HepG2 (cell line): ENCODE data around the gene DTD2. TPM values are rescaled to one million over a fixed set of nuclear protein-coding genes. Genes with fewer than 3 reads are reported as not detected.

Experiments
- HOXD1 ChIP-seq: sonication (generic); formaldehyde crosslinking; IDR thresholded peaks from 2 replicates; pipeline ENCODE4 v1.5.0; 2020; ENCODE audit warnings: missing genetic modification reagents
- PAF1 ChIP-seq: IDR thresholded peaks from 2 replicates; pipeline ENCODE4 v1.6.1; 2016; ENCODE audit warnings: missing genetic modification reagents, missing compliant biosample characterization
- REL ChIP-seq: sonication (generic); formaldehyde crosslinking; conservative IDR thresholded peaks from 2 replicates; pipeline ENCODE4 v1.8.0; 2022; ENCODE audit warnings: mild to moderate bottlenecking, missing genetic modification reagents, moderate library complexity
- SRSF1 ChIP-seq: fragments of 200-400 bp; formaldehyde crosslinking; optimal IDR thresholded peaks from 2 replicates; pipeline ENCODE3; 2017; ENCODE audit warnings: mild to moderate bottlenecking, low read depth, low read length, moderate library complexity
- TBX3 ChIP-seq: fragments of 450-650 bp; IDR thresholded peaks from 2 replicates; pipeline ENCODE4 v1.6.1; 2017; ENCODE audit warnings: antibody characterized with exemption, mild to moderate bottlenecking, inconsistent platforms, borderline replicate concordance
- ZFAT ChIP-seq: sonication (generic); formaldehyde crosslinking; conservative IDR thresholded peaks from 2 replicates; pipeline ENCODE4 v1.8.1; 2023; ENCODE audit warnings: missing genetic modification reagents, inconsistent platforms
- ZFY ChIP-seq: sonication (generic); formaldehyde crosslinking; IDR thresholded peaks from 2 replicates; pipeline ENCODE4 v1.4.0; 2020; ENCODE audit warnings: missing genetic modification reagents
- ZMAT3 ChIP-seq: sonication (generic); formaldehyde crosslinking; conservative IDR thresholded peaks from 2 replicates; pipeline ENCODE4 v1.7.0; 2021; ENCODE audit warnings: missing genetic modification reagents
- ZMYM3 ChIP-seq: sonication (generic); formaldehyde crosslinking; IDR thresholded peaks from 2 replicates; pipeline ENCODE4 v1.5.1; 2020; ENCODE audit warnings: mild to moderate bottlenecking, missing genetic modification reagents
- ZNF446 ChIP-seq: sonication (generic); formaldehyde crosslinking; IDR thresholded peaks from 2 replicates; pipeline ENCODE4 v1.5.0; 2020; ENCODE audit warnings: mild to moderate bottlenecking, missing genetic modification reagents
- ZNF577 ChIP-seq: sonication (generic); formaldehyde crosslinking; IDR thresholded peaks from 2 replicates; pipeline ENCODE4 v1.4.0; 2020; ENCODE audit warnings: mild to moderate bottlenecking, low read depth, missing genetic modification reagents, borderline replicate concordance
- ZSCAN25 ChIP-seq: sonication (generic); formaldehyde crosslinking; IDR thresholded peaks from 2 replicates; pipeline ENCODE4 v1.8.0; 2022; ENCODE audit warnings: mild to moderate bottlenecking, missing genetic modification reagents
- polyA plus RNA-seq, 8 experiments: library from polyadenylated mRNA; depleted of rRNA in 3 of 8; stranded (reverse) in 7 of 8; unstranded in 1 of 8; fragments of >200 nt; fragmentation: Illumina TruSeq in 4 of 8; extraction: Trizol in 4 of 8; gene quantifications; 2 replicates each; pipeline versions ENCODE4 v1.2.1 to v1.2.3, GENCODE V29; 2011 to 2016; ENCODE audit warnings: low read depth in 4 of 8, missing spikeins in 1 of 8, mixed read lengths in 1 of 8; ENCODE audit not compliant: insufficient read depth in 1 of 8
- total RNA-seq, 5 experiments: library from RNA; depleted of rRNA; stranded (reverse); fragments of >200 nt; fragmentation: Illumina TruSeq; extraction: Trizol; gene quantifications; 2 replicates each; pipeline ENCODE4 v1.2.3, GENCODE V29; 2016; ENCODE audit warnings: low read depth in 1 of 5
- TF ChIP-seq, protein P1 (sequence below): sonication (generic); formaldehyde crosslinking; IDR thresholded peaks from 2 replicates; pipeline ENCODE4 v1.4.0; 2020; ENCODE audit warnings: mild to moderate bottlenecking, missing genetic modification reagents
- TF ChIP-seq, protein P2 (sequence below): sonication (generic); formaldehyde crosslinking; IDR thresholded peaks from 2 replicates; pipeline ENCODE4 v1.5.0; 2020; ENCODE audit warnings: mild to moderate bottlenecking, missing genetic modification reagents, borderline replicate concordance
- TF ChIP-seq, protein P3 (sequence below): sonication (generic); formaldehyde crosslinking; IDR thresholded peaks from 2 replicates; pipeline ENCODE4 v1.4.0; 2020; ENCODE audit warnings: mild to moderate bottlenecking, missing genetic modification reagents
- TF ChIP-seq, protein P4 (sequence below): sonication (generic); formaldehyde crosslinking; IDR thresholded peaks from 2 replicates; pipeline ENCODE4 v1.4.0; 2020; ENCODE audit warnings: missing genetic modification reagents
- TF ChIP-seq, protein P5 (sequence below): sonication (generic); formaldehyde crosslinking; IDR thresholded peaks from 2 replicates; pipeline ENCODE4 v1.4.0; 2020; ENCODE audit warnings: mild to moderate bottlenecking, missing genetic modification reagents
- TF ChIP-seq, protein P6 (sequence below): sonication (generic); formaldehyde crosslinking; IDR thresholded peaks from 2 replicates; pipeline ENCODE4 v1.8.1; 2023; ENCODE audit warnings: mild to moderate bottlenecking, moderate library complexity, missing genetic modification reagents

DTD2 gene
- total and polyA plus RNA-seq, 2 of the 13 experiments (the other 11 are each of a cell fraction or from before 2014, with no cell fraction given): 22.3 to 49.8 TPM

DNA sequence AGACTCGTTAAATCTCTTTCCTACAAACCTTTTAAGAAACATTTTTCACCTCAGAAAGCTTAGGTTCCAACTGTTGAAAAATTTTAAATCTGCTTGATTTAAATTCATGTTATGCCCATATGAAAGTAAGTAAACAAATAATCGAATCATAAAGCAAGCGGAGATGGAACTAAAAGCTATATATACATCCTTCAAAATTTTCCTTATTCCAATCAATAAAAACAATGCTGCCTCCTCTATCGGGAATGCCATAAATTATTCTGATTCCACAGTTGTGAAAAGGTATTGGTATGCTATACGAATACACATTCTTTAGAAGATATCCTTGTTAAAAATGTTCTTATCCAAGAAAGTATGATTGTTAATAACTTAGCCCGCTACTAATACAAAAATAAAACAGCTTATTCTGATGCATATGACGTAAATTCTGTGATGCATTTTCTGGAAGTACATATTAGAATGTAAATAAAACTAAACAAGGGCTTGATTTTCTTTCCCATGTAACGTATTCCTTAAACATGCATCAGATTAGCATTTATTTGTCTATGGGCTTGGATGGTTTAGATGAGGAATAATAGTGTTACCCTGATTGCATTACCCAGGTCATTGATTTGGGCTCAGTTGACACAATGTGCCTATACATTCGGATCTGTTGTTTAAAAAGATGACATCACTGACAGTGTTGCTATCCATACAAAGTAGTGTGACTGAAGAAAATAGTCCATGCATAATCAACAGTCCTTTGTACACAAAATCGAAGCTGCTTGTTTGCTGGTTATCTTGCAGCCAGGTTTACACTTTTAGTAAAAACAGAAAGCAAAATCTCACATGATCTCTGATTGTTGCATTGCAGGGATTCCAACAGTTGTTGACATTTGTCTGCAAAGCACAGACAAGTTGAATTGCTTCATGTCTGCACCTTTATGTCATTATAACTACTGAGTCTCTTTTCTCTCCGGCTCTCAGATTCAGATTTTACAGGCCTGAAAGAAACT is 656 bp upstream of the DTD2 start (continued):
- TF ChIP-seq, protein P1, sequence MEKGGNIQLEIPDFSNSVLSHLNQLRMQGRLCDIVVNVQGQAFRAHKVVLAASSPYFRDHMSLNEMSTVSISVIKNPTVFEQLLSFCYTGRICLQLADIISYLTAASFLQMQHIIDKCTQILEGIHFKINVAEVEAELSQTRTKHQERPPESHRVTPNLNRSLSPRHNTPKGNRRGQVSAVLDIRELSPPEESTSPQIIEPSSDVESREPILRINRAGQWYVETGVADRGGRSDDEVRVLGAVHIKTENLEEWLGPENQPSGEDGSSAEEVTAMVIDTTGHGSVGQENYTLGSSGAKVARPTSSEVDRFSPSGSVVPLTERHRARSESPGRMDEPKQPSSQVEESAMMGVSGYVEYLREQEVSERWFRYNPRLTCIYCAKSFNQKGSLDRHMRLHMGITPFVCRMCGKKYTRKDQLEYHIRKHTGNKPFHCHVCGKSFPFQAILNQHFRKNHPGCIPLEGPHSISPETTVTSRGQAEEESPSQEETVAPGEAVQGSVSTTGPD (CRISPR knock-in tag): no peak
- 0 out of 2 replicates have a peak, but pooled peaks have one; percentile 40 for TF ChIP-seq HOXD1
- no peak; the same call in 1 of the 2 replicates for TF ChIP-seq REL (CRISPR knock-in tag)
- TF ChIP-seq PAF1 (CRISPR knock-in tag): no peak
- no peak for TF ChIP-seq ZMYM3 (CRISPR knock-in tag)
- TF ChIP-seq ZFAT (CRISPR knock-in tag): no peak; the same call in 1 of the 2 replicates
- TF ChIP-seq SRSF1: no peak
- no peak for TF ChIP-seq ZFY (CRISPR knock-in tag)
- TF ChIP-seq, protein P2, sequence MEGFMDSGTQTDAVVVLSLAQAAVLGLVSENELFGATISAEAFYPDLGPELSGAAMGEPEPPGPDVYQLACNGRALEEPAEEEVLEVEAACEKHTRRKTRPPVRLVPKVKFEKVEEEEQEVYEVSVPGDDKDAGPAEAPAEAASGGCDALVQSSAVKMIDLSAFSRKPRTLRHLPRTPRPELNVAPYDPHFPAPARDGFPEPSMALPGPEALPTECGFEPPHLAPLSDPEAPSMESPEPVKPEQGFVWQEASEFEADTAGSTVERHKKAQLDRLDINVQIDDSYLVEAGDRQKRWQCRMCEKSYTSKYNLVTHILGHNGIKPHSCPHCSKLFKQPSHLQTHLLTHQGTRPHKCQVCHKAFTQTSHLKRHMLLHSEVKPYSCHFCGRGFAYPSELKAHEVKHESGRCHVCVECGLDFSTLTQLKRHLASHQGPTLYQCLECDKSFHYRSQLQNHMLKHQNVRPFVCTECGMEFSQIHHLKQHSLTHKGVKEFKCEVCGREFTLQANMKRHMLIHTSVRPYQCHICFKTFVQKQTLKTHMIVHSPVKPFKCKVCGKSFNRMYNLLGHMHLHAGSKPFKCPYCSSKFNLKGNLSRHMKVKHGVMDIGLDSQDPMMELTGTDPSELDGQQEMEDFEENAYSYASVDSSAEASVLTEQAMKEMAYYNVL: no peak
- TF ChIP-seq, protein P3, sequence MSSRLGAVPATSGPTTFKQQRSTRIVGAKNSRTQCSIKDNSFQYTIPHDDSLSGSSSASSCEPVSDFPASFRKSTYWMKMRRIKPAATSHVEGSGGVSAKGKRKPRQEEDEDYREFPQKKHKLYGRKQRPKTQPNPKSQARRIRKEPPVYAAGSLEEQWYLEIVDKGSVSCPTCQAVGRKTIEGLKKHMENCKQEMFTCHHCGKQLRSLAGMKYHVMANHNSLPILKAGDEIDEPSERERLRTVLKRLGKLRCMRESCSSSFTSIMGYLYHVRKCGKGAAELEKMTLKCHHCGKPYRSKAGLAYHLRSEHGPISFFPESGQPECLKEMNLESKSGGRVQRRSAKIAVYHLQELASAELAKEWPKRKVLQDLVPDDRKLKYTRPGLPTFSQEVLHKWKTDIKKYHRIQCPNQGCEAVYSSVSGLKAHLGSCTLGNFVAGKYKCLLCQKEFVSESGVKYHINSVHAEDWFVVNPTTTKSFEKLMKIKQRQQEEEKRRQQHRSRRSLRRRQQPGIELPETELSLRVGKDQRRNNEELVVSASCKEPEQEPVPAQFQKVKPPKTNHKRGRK: no peak
- TF ChIP-seq ZNF577 (CRISPR knock-in tag): no peak
- TF ChIP-seq, protein P4, sequence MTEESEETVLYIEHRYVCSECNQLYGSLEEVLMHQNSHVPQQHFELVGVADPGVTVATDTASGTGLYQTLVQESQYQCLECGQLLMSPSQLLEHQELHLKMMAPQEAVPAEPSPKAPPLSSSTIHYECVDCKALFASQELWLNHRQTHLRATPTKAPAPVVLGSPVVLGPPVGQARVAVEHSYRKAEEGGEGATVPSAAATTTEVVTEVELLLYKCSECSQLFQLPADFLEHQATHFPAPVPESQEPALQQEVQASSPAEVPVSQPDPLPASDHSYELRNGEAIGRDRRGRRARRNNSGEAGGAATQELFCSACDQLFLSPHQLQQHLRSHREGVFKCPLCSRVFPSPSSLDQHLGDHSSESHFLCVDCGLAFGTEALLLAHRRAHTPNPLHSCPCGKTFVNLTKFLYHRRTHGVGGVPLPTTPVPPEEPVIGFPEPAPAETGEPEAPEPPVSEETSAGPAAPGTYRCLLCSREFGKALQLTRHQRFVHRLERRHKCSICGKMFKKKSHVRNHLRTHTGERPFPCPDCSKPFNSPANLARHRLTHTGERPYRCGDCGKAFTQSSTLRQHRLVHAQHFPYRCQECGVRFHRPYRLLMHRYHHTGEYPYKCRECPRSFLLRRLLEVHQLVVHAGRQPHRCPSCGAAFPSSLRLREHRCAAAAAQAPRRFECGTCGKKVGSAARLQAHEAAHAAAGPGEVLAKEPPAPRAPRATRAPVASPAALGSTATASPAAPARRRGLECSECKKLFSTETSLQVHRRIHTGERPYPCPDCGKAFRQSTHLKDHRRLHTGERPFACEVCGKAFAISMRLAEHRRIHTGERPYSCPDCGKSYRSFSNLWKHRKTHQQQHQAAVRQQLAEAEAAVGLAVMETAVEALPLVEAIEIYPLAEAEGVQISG (CRISPR knock-in tag): no peak
- TF ChIP-seq, protein P5, sequence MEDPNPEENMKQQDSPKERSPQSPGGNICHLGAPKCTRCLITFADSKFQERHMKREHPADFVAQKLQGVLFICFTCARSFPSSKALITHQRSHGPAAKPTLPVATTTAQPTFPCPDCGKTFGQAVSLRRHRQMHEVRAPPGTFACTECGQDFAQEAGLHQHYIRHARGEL: no peak
- TF ChIP-seq TBX3: peak; percentile 80; the same call in 1 of the 2 replicates
- TF ChIP-seq, protein P6, sequence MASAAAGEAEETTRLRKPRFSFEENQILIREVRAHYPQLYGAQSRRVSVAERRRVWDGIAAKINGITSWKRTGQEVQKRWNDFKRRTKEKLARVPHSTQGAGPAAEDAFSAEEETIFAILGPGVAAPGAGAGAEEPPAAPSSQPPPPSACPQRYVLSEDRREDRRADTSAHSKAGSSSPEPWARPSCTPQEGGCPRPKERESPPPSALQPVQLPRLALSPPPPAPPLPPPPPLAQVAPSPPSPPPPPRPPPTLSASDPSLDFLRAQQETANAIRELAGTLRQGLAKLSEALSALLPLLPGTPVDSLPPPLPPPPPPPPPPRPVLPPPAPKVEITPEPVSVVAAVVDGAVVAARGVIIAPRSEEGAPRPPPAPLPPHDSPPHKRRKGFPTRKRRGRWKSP (CRISPR knock-in tag): peak; percentile 30; the same call in 1 of the 2 replicates
- no peak for TF ChIP-seq ZSCAN25 (CRISPR knock-in tag)
- no peak for TF ChIP-seq ZNF446 (CRISPR knock-in tag)
- TF ChIP-seq ZMAT3 (CRISPR knock-in tag): peak; percentile 15; the same call in 1 of the 2 replicates
